Ectodermal cell (in vitro differentiated cells): ENCODE results near the gene CCR5.

Experiments
- H3K27ac ChIP-seq: 2 replicates; pipeline ENCODE4 v1.7.0; 2013; ENCODE audit warnings: mild to moderate bottlenecking, low read depth, low read length; ENCODE audit not compliant: insufficient read depth, poor library complexity, severe bottlenecking
- H3K27me3 ChIP-seq: 2 replicates; pipeline ENCODE4 v1.7.0; 2013; ENCODE audit warnings: mild to moderate bottlenecking, low read length; ENCODE audit not compliant: insufficient read depth, control insufficient read depth, poor library complexity, severe bottlenecking
- H3K36me3 ChIP-seq: one replicate; pipeline ENCODE4 v1.7.0; 2013; ENCODE audit warnings: low read length; ENCODE audit not compliant: control insufficient read depth, insufficient read depth
- H3K4me1 ChIP-seq: one replicate; pipeline ENCODE4 v1.7.0; 2013; ENCODE audit warnings: low read length; ENCODE audit not compliant: control insufficient read depth, insufficient read depth
- H3K4me3 ChIP-seq: 2 replicates; pipeline ENCODE4 v1.7.0; 2013; ENCODE audit warnings: low read depth, low read length, control low read depth; ENCODE audit not compliant: insufficient read depth
- H3K9me3 ChIP-seq: 2 replicates; pipeline ENCODE4 v1.7.0; 2013; ENCODE audit warnings: mild to moderate bottlenecking, low read length, moderate library complexity; ENCODE audit not compliant: control insufficient read depth
- WGBS, 2 experiments: methylation state at CpG; one replicate each; pipeline ENCODE4 v1.1.7; 2013; ENCODE audit warnings: missing lambda C conversion rate in 2 of 2; 5-methylcytosine and 5-hydroxymethylcytosine counted together

The CCR5 gene

DNA sequence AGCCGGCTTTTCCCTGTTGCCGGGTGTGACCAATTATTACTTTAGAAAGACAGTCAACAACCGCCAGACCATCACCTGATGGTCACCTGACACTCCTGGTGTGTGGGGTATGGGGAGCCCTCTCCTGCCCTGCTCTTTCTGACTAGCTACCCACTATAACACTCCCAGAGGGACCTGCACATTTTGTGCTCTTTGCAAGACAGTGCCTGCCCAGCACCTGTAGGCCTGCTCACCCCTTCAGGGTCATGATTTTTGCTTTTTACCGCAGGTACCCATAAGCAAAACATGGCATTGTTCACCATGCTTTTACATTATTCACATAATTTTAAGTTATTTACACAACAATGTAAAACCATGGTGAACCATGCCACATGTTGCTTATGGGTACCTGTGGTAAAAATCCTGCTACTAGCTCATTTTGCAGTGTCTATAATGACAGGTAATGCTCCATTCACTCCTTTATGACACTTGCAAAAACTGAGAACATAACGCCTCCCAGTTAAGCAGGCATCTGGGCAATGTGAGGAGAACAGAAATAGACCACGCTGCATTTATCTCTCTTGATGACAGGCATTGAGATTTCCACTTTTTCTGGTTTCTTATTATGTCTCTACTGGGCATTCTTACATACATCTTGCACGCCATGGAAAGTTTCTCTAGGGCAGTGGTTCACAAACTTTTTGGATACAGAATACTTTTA, 46.2 kb downstream of the CCR5 start:
- H3K4me3 ChIP-seq, result no peak overlapping the region
- no peaks in the 10 kb centered on the region for H3K36me3 ChIP-seq
- no peaks in the 10 kb centered on the region for H3K27me3 ChIP-seq
- H3K9me3 ChIP-seq, result no peaks in the 10 kb centered on the region
- H3K4me1 ChIP-seq, result no peaks in the 10 kb centered on the region
- WGBS, 2 experiments, result 92 to 95% methylated on average over 7 of the region's 7 CpGs
- H3K27ac ChIP-seq, result no peak overlapping the region

DNA sequence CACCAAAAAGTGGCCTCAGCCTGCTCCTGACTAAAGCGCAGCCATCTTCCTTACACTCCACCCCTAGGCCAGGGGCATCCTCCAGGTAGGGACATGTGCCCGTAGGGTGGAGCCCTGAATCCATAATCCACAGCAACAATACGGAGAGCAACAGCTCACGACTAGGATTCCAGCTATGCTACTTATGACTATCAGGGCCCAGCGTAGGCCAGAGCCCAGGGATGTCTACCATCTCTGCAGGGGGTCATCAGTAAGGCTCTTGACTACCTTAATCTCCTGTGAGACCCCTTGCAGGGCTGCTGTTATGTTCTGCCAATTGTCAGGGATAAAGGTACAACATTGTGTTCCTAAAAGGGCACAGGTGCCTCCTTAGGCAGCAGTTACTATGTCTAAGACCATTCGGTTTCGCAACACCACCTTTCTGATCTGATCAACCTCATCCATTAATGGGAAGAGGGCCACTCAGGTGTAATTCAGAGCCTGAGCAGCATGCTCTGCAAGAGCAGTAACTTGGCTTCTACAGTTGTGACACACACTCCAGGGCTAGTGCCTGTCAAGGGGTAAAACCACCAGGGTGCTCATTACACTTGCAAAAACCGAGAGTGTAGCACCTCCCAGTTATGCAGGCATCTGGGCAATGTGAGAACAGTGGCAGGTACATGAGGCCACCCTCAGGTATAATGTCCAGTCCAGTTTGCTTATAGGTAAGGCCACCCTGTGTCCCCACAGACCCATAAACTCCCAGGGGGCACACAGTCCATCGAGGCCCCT, 47.3 kb downstream of the CCR5 start:
- H3K27me3 ChIP-seq, result no peaks in the 10 kb centered on the region
- 83 to 84% methylated on average over 9 of the region's 9 CpGs for WGBS, 2 experiments
- no peak overlapping the region for H3K4me3 ChIP-seq
- no peaks in the 10 kb centered on the region for H3K36me3 ChIP-seq
- H3K9me3 ChIP-seq, result no peaks in the 10 kb centered on the region
- no peak overlapping the region for H3K27ac ChIP-seq
- H3K4me1 ChIP-seq, result no peaks in the 10 kb centered on the region

DNA sequence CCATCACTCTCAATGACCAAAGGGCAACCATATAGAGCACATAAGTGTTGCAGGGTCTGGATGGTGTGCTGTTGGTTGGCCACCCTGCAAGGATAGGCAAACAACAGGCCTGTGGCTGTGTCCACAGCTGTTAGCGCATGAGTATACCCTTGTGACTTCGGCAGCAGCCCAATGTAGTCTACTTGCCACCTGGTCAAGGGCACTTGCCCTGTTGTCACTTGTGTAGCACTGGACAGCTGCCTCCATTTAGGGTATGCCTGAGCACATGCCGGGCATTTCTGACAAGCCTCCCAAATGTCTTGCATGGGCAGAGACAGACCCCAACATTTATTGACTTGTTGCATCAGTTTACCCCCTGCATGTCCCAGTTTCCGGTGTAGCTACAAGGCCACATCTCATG, 49.1 kb downstream of the CCR5 start:
- Histone ChIP-seq H3K4me3 (no peak overlapping the region), H3K27ac (no peak overlapping the region), H3K27me3 (no peaks in the 10 kb centered on the region), H3K36me3 (no peaks in the 10 kb centered on the region), H3K9me3 (no peaks in the 10 kb centered on the region), H3K4me1 (no peaks in the 10 kb centered on the region)
- WGBS, 2 experiments, result 92 to 96% methylated on average over 4 of the region's 4 CpGs

DNA sequence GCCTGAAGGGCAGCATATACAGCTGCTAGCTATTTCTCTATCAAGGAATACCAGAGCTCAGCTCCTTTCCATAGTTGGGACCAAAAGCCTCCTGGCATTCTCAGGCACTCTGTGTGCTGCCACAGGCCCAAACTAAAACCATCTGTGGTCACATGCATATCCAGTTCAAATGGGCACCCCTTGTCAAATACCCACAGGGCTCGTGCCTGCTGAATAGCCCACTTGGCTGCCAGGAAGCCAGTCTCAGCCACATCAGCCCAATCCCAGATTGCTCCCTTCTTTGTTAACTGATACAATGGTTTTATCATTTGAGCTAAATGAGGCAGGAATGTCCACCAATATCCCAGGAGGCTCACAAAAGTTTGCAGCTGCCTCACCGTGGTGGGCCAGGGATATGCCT, 50.2 kb downstream of the CCR5 start:
- H3K4me1 ChIP-seq, result no peaks in the 10 kb centered on the region
- H3K4me3 ChIP-seq, result no peak overlapping the region
- no peak overlapping the region for H3K27ac ChIP-seq
- no peaks in the 10 kb centered on the region for H3K27me3 ChIP-seq
- no peaks in the 10 kb centered on the region for H3K36me3 ChIP-seq
- 91 to 97% methylated on average over 2 of the region's 2 CpGs for WGBS, 2 experiments
- H3K9me3 ChIP-seq, result no peaks in the 10 kb centered on the region

DNA sequence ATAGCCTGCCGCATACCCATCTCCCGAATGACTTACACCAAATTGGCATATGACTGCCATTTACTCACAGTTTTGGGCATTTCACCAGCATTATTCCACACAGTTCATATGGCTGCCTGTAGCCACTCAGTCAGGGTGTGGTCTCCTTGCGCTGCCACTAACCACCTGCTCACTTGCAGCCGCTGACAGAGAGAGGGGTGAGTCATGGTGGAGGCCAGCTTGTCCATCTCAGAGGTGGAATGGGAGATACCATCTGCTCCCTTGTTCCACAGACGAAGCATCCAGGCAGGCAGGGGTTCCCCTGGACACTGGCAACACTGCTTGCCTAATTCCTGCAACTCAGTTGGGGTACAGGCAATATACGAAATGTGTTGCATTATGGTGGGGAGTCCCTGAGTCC, 51.9 kb downstream of the CCR5 start:
- no peak overlapping the region for H3K27ac ChIP-seq
- no peaks in the 10 kb centered on the region for H3K9me3 ChIP-seq
- no peaks in the 10 kb centered on the region for H3K4me1 ChIP-seq
- H3K36me3 ChIP-seq, result no peaks in the 10 kb centered on the region
- H3K4me3 ChIP-seq, result no peak overlapping the region
- 92 to 93% methylated on average over 6 of the region's 6 CpGs for WGBS, 2 experiments
- no peaks in the 10 kb centered on the region for H3K27me3 ChIP-seq

DNA sequence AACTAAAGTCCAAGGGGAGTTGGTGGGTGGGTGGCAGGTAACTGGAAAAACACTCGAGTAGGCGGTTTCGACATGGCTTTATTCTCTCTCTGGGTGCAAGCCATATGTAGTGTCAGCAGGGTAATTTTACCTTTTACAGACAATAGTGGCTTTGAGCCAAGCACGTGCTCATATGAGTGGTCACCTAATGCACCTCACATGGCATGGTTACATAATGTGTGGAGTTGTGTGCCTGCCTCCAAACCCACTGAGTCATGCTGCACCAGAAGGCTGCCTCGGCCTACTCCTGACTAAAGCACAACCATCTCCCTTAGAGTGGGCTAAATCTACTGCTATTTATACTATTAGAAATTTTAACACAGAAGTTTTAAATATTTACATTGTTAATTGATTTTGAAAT, 52.8 kb downstream of the CCR5 start:
- H3K27ac ChIP-seq, result no peak overlapping the region
- H3K4me1 ChIP-seq, result no peaks in the 10 kb centered on the region
- H3K27me3 ChIP-seq, result no peaks in the 10 kb centered on the region
- H3K4me3 ChIP-seq, result no peak overlapping the region
- WGBS, 2 experiments, result 93 to 98% methylated on average over 4 to 5 of the region's 5 CpGs
- no peaks in the 10 kb centered on the region for H3K36me3 ChIP-seq
- H3K9me3 ChIP-seq, result no peaks in the 10 kb centered on the region
